Mammary epithelial cell (primary cell): ENCODE measurements around the gene DSCAML1.

ENCODE experiments used
- EZH2 ChIP-seq: IDR thresholded peaks from 2 replicates; pipeline ENCODE4 v1.6.1; 2012; ENCODE audit warnings: low read length, inconsistent platforms, borderline replicate concordance
- TF ChIP-seq, protein P1 (sequence below), 2 donors: IDR thresholded peaks in 1 of 2; conservative IDR thresholded peaks in 1 of 2; 2 replicates each; pipeline ENCODE4 v1.5.1; 2011 to 2012; ENCODE audit warnings: inconsistent platforms in 2 of 2, low read length in 2 of 2, mild to moderate bottlenecking in 2 of 2, control low read depth in 1 of 2, low read depth in 1 of 2; ENCODE audit not compliant: insufficient read depth in 1 of 2; ENCODE audit errors: extremely low read depth in 1 of 2

DNA sequence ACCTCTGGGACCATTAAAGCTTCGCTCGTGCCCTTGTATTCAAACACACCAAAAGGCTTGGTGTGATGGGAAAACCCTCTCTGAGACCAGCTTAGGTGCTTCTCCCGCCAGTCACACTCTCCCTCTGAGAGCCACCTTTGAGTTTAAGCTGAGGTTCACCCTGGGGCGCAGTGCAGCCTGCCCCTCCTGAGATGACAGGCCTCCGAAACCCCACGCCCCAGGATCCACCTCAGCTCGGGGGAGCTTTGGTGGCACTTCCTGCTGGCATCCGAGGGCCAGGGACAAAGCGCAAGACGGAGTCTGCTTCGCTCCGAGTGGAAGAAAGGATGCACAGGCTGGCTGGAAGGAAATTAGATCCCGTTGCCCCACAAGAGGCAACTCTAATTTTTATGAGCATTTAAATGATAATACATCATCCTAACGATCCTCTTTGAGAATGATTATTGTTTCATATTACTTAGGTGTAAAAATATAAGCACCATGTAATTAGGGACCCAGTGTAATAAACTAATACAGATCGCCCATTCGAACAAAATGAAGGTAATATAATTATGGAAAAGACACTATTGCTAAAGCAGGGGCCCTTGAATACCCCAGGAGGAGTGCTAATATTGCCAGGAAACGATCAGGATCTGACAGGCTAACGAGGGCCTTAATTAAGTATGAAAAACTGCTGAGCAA is 334.7 kb downstream of the DSCAML1 start:
- TF ChIP-seq, protein P1, sequence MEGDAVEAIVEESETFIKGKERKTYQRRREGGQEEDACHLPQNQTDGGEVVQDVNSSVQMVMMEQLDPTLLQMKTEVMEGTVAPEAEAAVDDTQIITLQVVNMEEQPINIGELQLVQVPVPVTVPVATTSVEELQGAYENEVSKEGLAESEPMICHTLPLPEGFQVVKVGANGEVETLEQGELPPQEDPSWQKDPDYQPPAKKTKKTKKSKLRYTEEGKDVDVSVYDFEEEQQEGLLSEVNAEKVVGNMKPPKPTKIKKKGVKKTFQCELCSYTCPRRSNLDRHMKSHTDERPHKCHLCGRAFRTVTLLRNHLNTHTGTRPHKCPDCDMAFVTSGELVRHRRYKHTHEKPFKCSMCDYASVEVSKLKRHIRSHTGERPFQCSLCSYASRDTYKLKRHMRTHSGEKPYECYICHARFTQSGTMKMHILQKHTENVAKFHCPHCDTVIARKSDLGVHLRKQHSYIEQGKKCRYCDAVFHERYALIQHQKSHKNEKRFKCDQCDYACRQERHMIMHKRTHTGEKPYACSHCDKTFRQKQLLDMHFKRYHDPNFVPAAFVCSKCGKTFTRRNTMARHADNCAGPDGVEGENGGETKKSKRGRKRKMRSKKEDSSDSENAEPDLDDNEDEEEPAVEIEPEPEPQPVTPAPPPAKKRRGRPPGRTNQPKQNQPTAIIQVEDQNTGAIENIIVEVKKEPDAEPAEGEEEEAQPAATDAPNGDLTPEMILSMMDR (conservative IDR thresholded peaks at IDR 0.05 in 1 of 2, IDR thresholded peaks at IDR 0.05 in 1 of 2; ENCODE audit: extremely low read depth in 1 of 2, insufficient read depth in 1 of 2, low read depth in 1 of 2, low read length in 2 of 2), result no peak
- TF ChIP-seq EZH2, result no peak
